GM12878 (cell line): ENCODE measurements around the gene ZNF112. TPM values are rescaled to one million over a fixed set of nuclear protein-coding genes. Genes with fewer than 3 reads are reported as not detected.

ENCODE experiments used
- ATAC-seq: fragments of 200-7000 bp; cut with Tn5 transposase; 3 replicates; pipeline ENCODE4 v1.9.1; 2020; ENCODE audit warnings: mild to moderate bottlenecking, moderate library complexity
- BruUV-seq: library from RNA; stranded (reverse); fragments of 400-500 nt; replicated peaks from 2 replicates; lab custom pipeline; 2021; lab: Mats Ljungman, UMichigan
- CTCF ChIA-PET: fragments of 300-600 bp; sonication (Branson Sonifier 250); formaldehyde crosslinking; extraction: SDS; loops from one replicate; lab custom pipeline; 2021; ENCODE audit warnings: inconsistent platforms; lab: Yijun Ruan, JAX
- POLR2A ChIA-PET: fragments of 350-600 bp; formaldehyde crosslinking; extraction: SDS; loops from one replicate; lab custom pipeline; 2021; ENCODE audit warnings: inconsistent platforms; lab: Charles Lee
- RAD21 ChIA-PET: fragments of 300-600 bp; sonication (Branson Sonifier 250); formaldehyde crosslinking; loops from one replicate; lab custom pipeline; 2023; ENCODE audit warnings: antibody characterized with exemption; ENCODE audit not compliant: unreplicated experiment; lab: Charles Lee
- SMC1A ChIA-PET: fragments of 300-600 bp; sonication (Branson Sonifier 250); formaldehyde crosslinking; loops from one replicate; lab custom pipeline; 2023; ENCODE audit not compliant: unreplicated experiment, uncharacterized antibody; lab: Charles Lee
- DNase-seq: peaks from one replicate; pipeline ENCODE4 v3.0.0-alpha.2; 2011; ENCODE audit warnings: low read depth, low spot score
- FAIRE-seq: peaks from 3 replicates; lab custom pipeline; 2011; peaks lifted over from hg19 to GRCh38; lab: Jason Lieb, UNC
- H2AFZ ChIP-seq: 2 replicates; pipeline ENCODE4 v1.6.0; 2011; ENCODE audit warnings: low read depth, low read length, control low read depth; ENCODE audit not compliant: control insufficient read depth
- H3K27ac ChIP-seq: 2 replicates; pipeline ENCODE4 v1.5.1; 2011; ENCODE audit warnings: control low read depth; ENCODE audit not compliant: control insufficient read depth, insufficient read depth
- H3K27me3 ChIP-seq, 2 experiments: replicated peaks in 1 of 2; 2 replicates each; pipeline versions ENCODE4 v1.6.0 to v1.6.1; 2011; ENCODE audit warnings: low read length in 1 of 2; ENCODE audit not compliant: control insufficient read depth in 2 of 2, insufficient read depth in 2 of 2
- H3K36me3 ChIP-seq, 2 experiments: 2 replicates each; pipeline ENCODE4 v1.5.1; 2011; ENCODE audit warnings: low read length in 1 of 2; ENCODE audit not compliant: control insufficient read depth in 2 of 2, insufficient read depth in 2 of 2
- H3K4me1 ChIP-seq: 2 replicates; pipeline ENCODE4 v1.6.1; 2011; ENCODE audit warnings: mild to moderate bottlenecking, low read length, moderate library complexity, mixed read lengths; ENCODE audit not compliant: control insufficient read depth, insufficient read depth
- H3K4me2 ChIP-seq: 2 replicates; pipeline ENCODE4 v1.6.0; 2011; ENCODE audit warnings: control low read depth; ENCODE audit not compliant: control insufficient read depth, insufficient read depth
- H3K4me3 ChIP-seq: fragments of 200-600 bp; sonication (generic); 2 replicates; pipeline ENCODE4 v1.5.1; 2016
- H3K79me2 ChIP-seq: 2 replicates; pipeline ENCODE4 v1.6.0; 2011; ENCODE audit warnings: low read length; ENCODE audit not compliant: control insufficient read depth, insufficient read depth
- H3K9ac ChIP-seq: 2 replicates; pipeline ENCODE4 v1.8.0; 2011; ENCODE audit warnings: low read length, control low read depth, mixed read lengths; ENCODE audit not compliant: control insufficient read depth, insufficient read depth
- H3K9me3 ChIP-seq: replicated peaks from 3 replicates; pipeline ENCODE4 v1.5.1; 2011; ENCODE audit warnings: mild to moderate bottlenecking, low read length; ENCODE audit not compliant: control insufficient read depth, insufficient read depth
- H4K20me1 ChIP-seq: 2 replicates; pipeline ENCODE4 v1.6.0; 2011; ENCODE audit not compliant: control insufficient read depth, insufficient read depth
- BCL3 ChIP-seq: IDR thresholded peaks from 2 replicates; pipeline ENCODE4 v1.6.1; 2011; ENCODE audit warnings: borderline replicate concordance, low read depth, mild to moderate bottlenecking, moderate library complexity, low read length; ENCODE audit not compliant: insufficient read depth, poor library complexity, severe bottlenecking
- BMI1 ChIP-seq: fragments of 450-650 bp; IDR thresholded peaks from 2 replicates; pipeline ENCODE4 v1.6.1; 2016; ENCODE audit warnings: mild to moderate bottlenecking, moderate library complexity, borderline replicate concordance
- PML ChIP-seq: IDR thresholded peaks from 2 replicates; pipeline ENCODE4 v1.6.1; 2012; ENCODE audit warnings: low read length, inconsistent platforms
- RFX5 ChIP-seq: IDR thresholded peaks from 2 replicates; pipeline ENCODE4 v1.6.1; 2011; ENCODE audit warnings: low read depth, low read length, improper control_type of control experiment
- RUNX3 ChIP-seq: IDR thresholded peaks from 2 replicates; pipeline ENCODE4 v1.6.1; 2012; ENCODE audit warnings: low read length, inconsistent platforms
- SMC3 ChIP-seq: IDR thresholded peaks from 2 replicates; pipeline ENCODE4 v1.6.1; 2011; ENCODE audit warnings: low read length, improper control_type of control experiment, borderline replicate concordance
- SPI1 ChIP-seq: IDR thresholded peaks from 2 replicates; pipeline ENCODE4 v1.6.1; 2011; ENCODE audit warnings: low read depth, mild to moderate bottlenecking, low read length, moderate library complexity, borderline replicate concordance; ENCODE audit not compliant: insufficient read depth
- SUPT20H ChIP-seq: IDR thresholded peaks from 2 replicates; pipeline ENCODE4 v1.6.1; 2011; ENCODE audit warnings: low read depth, mild to moderate bottlenecking, low read length, moderate library complexity, borderline replicate concordance; ENCODE audit not compliant: control insufficient read depth
- TCF12 ChIP-seq: IDR thresholded peaks from 2 replicates; pipeline ENCODE4 v1.6.1; 2011; ENCODE audit warnings: low read depth, mild to moderate bottlenecking, low read length
- ZBTB40 ChIP-seq: fragments of 450-650 bp; IDR thresholded peaks from 2 replicates; pipeline ENCODE4 v1.6.1; 2016; ENCODE audit warnings: mild to moderate bottlenecking, moderate library complexity, borderline replicate concordance
- ZNF207 ChIP-seq: fragments of 450-650 bp; IDR thresholded peaks from 2 replicates; pipeline ENCODE4 v1.6.1; 2014; ENCODE audit warnings: antibody characterized with exemption, mild to moderate bottlenecking, borderline replicate concordance
- ZNF217 ChIP-seq: fragments of 450-650 bp; IDR thresholded peaks from 2 replicates; pipeline ENCODE4 v1.6.1; 2017; ENCODE audit warnings: antibody characterized with exemption, mild to moderate bottlenecking
- ZZZ3 ChIP-seq: IDR thresholded peaks from 2 replicates; pipeline ENCODE4 v1.6.1; 2011; ENCODE audit warnings: low read depth; ENCODE audit not compliant: control insufficient read depth, insufficient read length
- WGBS: methylation state at CpG from one replicate; pipeline ENCODE4 v1.1.6; 2016; ENCODE audit warnings: low lambda C conversion rate; ENCODE audit not compliant: insufficient replicate concordance, insufficient coverage; ENCODE audit errors: missing lambda C conversion rate; 5-methylcytosine and 5-hydroxymethylcytosine counted together
- in situ Hi-C: fragments of 300-500 bp; cut with MboI; formaldehyde crosslinking; loops from 9 replicates; pipeline ENCODE4 v1.14.3; 2018; ENCODE audit warnings: mixed read lengths
- intact Hi-C: fragments of 100-400 bp; cut with micrococcal nuclease; formaldehyde crosslinking; loops from one replicate; pipeline ENCODE4 v1.14.2; 2022; ENCODE audit not compliant: unreplicated experiment
- polyA plus RNA-seq, 11 experiments: library from polyadenylated mRNA; depleted of rRNA in 4 of 11; unstranded in 6 of 11; stranded (reverse) in 5 of 11; fragments of >200 nt; fragmentation: Nextera tagmentation in 4 of 11; fragmentation: Illumina TruSeq in 1 of 11; extraction: Ambion mirVana in 4 of 11; extraction: Trizol in 1 of 11; gene quantifications; 1 replicate in 1 of 11; 2 replicates in 10 of 11; pipeline versions ENCODE4 v1.2.1 to v1.2.3, GENCODE V29; 2011 to 2016; ENCODE audit warnings: inconsistent platforms in 2 of 11, missing spikeins in 2 of 11, low read depth in 1 of 11
- total RNA-seq, 4 experiments: library from RNA; depleted of rRNA in 3 of 4; stranded (reverse); fragments of >200 nt in 3 of 4; fragmentation: Illumina TruSeq in 1 of 4; extraction: Trizol in 1 of 4; gene quantifications; 2 replicates each; pipeline versions ENCODE4 v1.2.1 to v1.2.3, GENCODE V29; 2013 to 2021

The ZNF112 gene
- total and polyA plus RNA-seq, 10 of the 15 experiments (the other 5 are each of a cell fraction or from before 2014, with no cell fraction given) = 0.03 to 0.25 (median 0.07) TPM; not detected in 4

- Histone ChIP-seq H2AFZ (no peak overlapping the region), H3K4me1 (no peaks in the 10 kb centered on the region), H3K9ac (no peak overlapping the region), H3K4me2 (no peak overlapping the region), H3K36me3 (no peaks in the 10 kb centered on the region), H3K27ac (no peak overlapping the region), H3K9me3 (no peaks in the 10 kb centered on the region; the same call in 2 of the 3 replicates), H3K4me3 (no peak overlapping the region), H3K79me2 (no peaks in the 10 kb centered on the region), H4K20me1 (no peaks in the 10 kb centered on the region), H3K27me3 (no peaks in the 10 kb centered on the region)
- 4% methylated on average over 1 of the region's 1 CpG for WGBS
- intact Hi-C loops = no loop called here
- DNase-seq (peak; percentile 23), FAIRE-seq (no peak), ATAC-seq (peak; percentile 74)
- ChIA-PET SMC1A (no interaction called here), RAD21 (no interaction called here), CTCF (no interaction called here), POLR2A (no interaction called here)
- BruUV-seq = no TSS peak
- in situ Hi-C loops = no loop called here
- TF ChIP-seq ZZZ3 (no peak), TCF12 (peak; percentile 36; the same call in 1 of the 2 replicates), SPI1 (peak; percentile 81), RUNX3 (peak; percentile 26; the same call in 1 of the 2 replicates)
Observed at GRCh38 chr19:44344255-44344654, 12.2 kb downstream of the ZNF112 start.

GRCh38 chr19:44341794-44342193 lies 14.7 kb downstream of the ZNF112 start:
- DNase-seq = no peak
- CTCF ChIA-PET = no interaction called here
- TF ChIP-seq SMC3 (no peak), PML (no peak), SUPT20H (no peak), ZNF217 (no peak), RUNX3 (no peak), BMI1 (no peak), ZNF207 (no peak), BCL3 (no peak), ZBTB40 (no peak), RFX5 (no peak)

More at GRCh38 chr19:44341794-44342193, 14.7 kb downstream of the ZNF112 start:
- FAIRE-seq (no peak), ATAC-seq (no peak)
- no peaks in the 10 kb centered on the region for H3K79me2 ChIP-seq
- SMC1A ChIA-PET = interaction anchor here (1.1 kb wide), 1 partner anchor 13 kb away, joined by 3 read pairs; no protein-coding TSS in a partner anchor
- H3K27me3 ChIP-seq = no peaks in the 10 kb centered on the region
- H3K4me2 ChIP-seq = no peak overlapping the region
- no peaks in the 10 kb centered on the region for H3K36me3 ChIP-seq
- 0% methylated on average over 2 of the region's 2 CpGs for WGBS
- H3K4me3 ChIP-seq = no peak overlapping the region
- in situ Hi-C loops = no loop called here
- no peaks in the 10 kb centered on the region; the same call in 2 of the 3 replicates for H3K9me3 ChIP-seq
- H4K20me1 ChIP-seq = no peaks in the 10 kb centered on the region
- no peak overlapping the region for H3K9ac ChIP-seq
- no peak overlapping the region for H2AFZ ChIP-seq
- H3K4me1 ChIP-seq = no peaks in the 10 kb centered on the region
- RAD21 ChIA-PET = no interaction called here
- POLR2A ChIA-PET = interaction anchor here (0.6 kb wide), 1 partner anchor 37 kb away, joined by 3 read pairs; no protein-coding TSS in a partner anchor
- intact Hi-C loops = no loop called here
- H3K27ac ChIP-seq = no peak overlapping the region
- no TSS peak for BruUV-seq
